GM21737 (cell line): ENCODE measurements around the gene SMARCAL1.

ENCODE experiments used
- ATAC-seq: cut with Tn5 transposase; IDR thresholded peaks from one replicate; pipeline ENCODE4 v1.9.1; 2021; ENCODE audit warnings: mild to moderate bottlenecking, moderate library complexity; ENCODE audit not compliant: unreplicated experiment

The SMARCAL1 gene

GRCh38 chr2:216522892-216523502, 110.7 kb downstream of the SMARCAL1 start:
- ATAC-seq = no peak

GRCh38 chr2:216525972-216526371, 113.7 kb downstream of the SMARCAL1 start:
- ATAC-seq = no peak

- ATAC-seq = no peak
Measured at GRCh38 chr2:216526939-216527338, 114.7 kb downstream of the SMARCAL1 start.

GRCh38 chr2:216527600-216527999, 115.3 kb downstream of the SMARCAL1 start:
- no peak for ATAC-seq

GRCh38 chr2:216532562-216532961, 120.3 kb downstream of the SMARCAL1 start:
- ATAC-seq = no peak
